Fibroblast of pulmonary artery (primary cell): ENCODE data around the gene SLC9A3.

Source experiments
- DNase-seq: peaks from one replicate; pipeline ENCODE4 v3.0.0-alpha.2; 2010; ENCODE audit warnings: low read depth
- H3K4me3 ChIP-seq: replicated peaks from 2 replicates; pipeline ENCODE4 v1.5.1; 2011; ENCODE audit warnings: low read depth, mild to moderate bottlenecking, control low read depth, low read length, moderate library complexity
- CTCF ChIP-seq: IDR thresholded peaks from 2 replicates; pipeline ENCODE4 v1.5.1; 2011; ENCODE audit warnings: mild to moderate bottlenecking, control low read depth, low read length, inconsistent platforms; ENCODE audit errors: missing control alignments

The SLC9A3 gene

DNA sequence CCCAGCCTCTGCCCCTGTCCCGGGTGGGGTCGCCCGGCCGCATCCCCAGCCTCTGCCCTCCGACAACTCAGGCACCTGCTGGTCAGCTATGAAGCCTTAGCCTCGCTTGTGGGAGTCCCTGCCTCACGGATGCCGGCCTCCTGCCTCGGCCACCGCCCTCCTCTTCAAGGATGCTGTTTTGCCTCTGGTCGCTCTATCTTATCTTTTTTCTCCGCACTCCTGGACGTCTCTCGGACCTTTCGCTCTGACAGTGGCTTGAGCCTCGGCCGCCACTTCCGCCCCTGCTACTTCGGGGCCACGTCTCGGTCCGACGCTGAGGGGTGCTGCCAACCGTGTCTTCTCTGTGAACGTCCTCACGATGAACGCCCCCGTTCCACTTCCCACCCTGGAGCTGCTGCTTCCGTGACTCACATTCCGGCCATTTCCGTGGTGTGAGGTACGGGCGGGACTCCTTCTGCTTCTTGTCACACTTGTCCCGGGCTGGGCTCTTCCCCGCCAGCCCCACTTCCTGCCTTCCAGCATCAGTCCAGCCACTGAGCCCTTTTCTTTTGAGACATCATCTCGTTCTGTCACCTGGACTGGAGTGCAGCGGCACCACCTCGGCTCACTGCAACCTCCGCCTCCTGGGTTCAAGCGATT, 26.3 kb downstream of the SLC9A3 start:
- no peak for DNase-seq
- no peak for TF ChIP-seq CTCF
- H3K4me3 ChIP-seq, result no peak overlapping the region

- no peak for TF ChIP-seq CTCF
- no peak for DNase-seq
- no peak overlapping the region for H3K4me3 ChIP-seq
These were observed 27.1 kb downstream of the SLC9A3 start for GRCh38 chr5:497090-497700.

DNA sequence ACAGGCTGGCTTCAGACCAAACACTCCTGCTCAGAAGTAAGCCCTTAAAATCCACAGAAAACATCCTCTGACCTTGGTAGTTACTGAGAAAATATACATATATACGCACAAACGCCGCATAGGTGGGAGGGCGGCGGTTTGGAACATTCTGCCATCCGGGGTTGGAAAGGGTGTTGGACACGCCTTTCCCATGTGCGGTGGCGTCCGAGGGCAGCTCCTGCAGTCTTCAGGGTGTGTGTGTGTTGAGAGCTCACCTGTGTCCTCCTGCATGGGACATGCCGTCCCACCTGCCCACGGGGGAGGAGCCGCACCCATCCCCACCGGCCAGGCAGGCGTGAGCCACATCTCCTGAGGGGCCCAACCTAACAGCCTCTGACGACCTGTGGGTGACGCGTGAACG, 28.2 kb downstream of the SLC9A3 start:
- DNase-seq, result no peak

GRCh38 chr5:494667-495255, 29.5 kb downstream of the SLC9A3 start:
- no peak for TF ChIP-seq CTCF
- no peak for DNase-seq
- no peak overlapping the region for H3K4me3 ChIP-seq

More for the DNA sequence above, 28.2 kb downstream of the SLC9A3 start:
- no peak overlapping the region for H3K4me3 ChIP-seq
- no peak for TF ChIP-seq CTCF

GRCh38 chr5:493758-494157, 30.5 kb downstream of the SLC9A3 start:
- H3K4me3 ChIP-seq, result no peak overlapping the region
- no peak for TF ChIP-seq CTCF
- DNase-seq, result no peak

DNA sequence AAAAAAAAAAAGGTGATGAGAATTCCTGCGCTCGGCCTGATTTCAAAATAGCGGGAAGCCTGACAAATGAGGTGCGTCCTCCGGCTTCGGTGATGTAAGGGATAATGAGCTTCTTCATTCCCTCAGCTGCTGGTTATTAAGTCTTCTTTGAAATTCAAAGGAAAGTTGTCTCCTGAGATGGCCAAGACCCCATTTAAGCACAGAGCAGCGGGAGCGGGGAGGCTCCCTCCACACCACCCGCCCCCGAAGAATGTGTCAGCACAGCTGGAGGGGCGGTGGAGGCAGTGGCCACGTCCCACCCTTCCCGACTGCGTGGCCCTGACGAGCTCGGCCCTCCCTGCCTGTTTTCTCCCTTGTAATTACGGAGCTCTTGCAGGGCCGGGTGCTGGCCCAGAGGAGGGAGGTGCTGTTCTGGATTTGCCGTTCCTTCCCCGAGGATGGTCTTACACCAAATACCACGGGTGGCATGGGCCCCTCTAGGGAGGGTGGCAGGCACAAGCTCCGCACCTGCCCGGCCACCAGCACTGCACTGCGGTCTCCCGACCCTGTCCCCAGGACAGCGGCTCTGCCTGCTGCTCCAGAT, 31.0 kb downstream of the SLC9A3 start:
- peak; percentile 10 for DNase-seq
- no peak for TF ChIP-seq CTCF
- no peak overlapping the region for H3K4me3 ChIP-seq
